Psoas muscle (tissue), 8 donors: ENCODE data around the gene ODC1. TPM values are rescaled to one million over a fixed set of nuclear protein-coding genes. Genes with fewer than 3 reads are reported as not detected.
A peak's percentile ranks its signal among the peaks of the same experiment; 100 is the strongest.

Experiments used
- ATAC-seq, 4 donors: fragments of 200-7000 bp; cut with Tn5 transposase; one replicate each; pipeline ENCODE4 v1.9.1; 2020; ENCODE audit warnings: moderate library complexity in 3 of 4, mild to moderate bottlenecking in 2 of 4
- DNase-seq, 2 donors: peaks; one replicate each; pipeline ENCODE4 v3.0.0-alpha.2; 2020
- H3K27ac ChIP-seq: fragments of 200-600 bp; one replicate; pipeline ENCODE4 v1.8.0; 2022
- H3K27me3 ChIP-seq, 3 donors: fragments of 200-600 bp in 1 of 3; one replicate each; pipeline versions ENCODE4 v1.6.1 to v1.8.0; 2013 to 2022; ENCODE audit warnings: low read length in 2 of 3, mild to moderate bottlenecking in 2 of 3, moderate library complexity in 1 of 3; ENCODE audit not compliant: insufficient read depth in 3 of 3
- H3K36me3 ChIP-seq, 2 donors: fragments of 200-600 bp in 1 of 2; one replicate each; pipeline versions ENCODE4 v1.6.1 to v1.8.0; 2013 to 2022; ENCODE audit warnings: low read depth in 1 of 2, mild to moderate bottlenecking in 1 of 2, moderate library complexity in 1 of 2; ENCODE audit not compliant: insufficient read depth in 1 of 2
- H3K4me1 ChIP-seq: fragments of 200-600 bp; one replicate; pipeline ENCODE4 v1.8.0; 2022
- H3K4me3 ChIP-seq: fragments of 200-600 bp; one replicate; pipeline ENCODE4 v1.8.0; 2022; ENCODE audit warnings: mild to moderate bottlenecking
- H3K9me3 ChIP-seq: fragments of 200-600 bp; one replicate; pipeline ENCODE4 v1.8.0; 2022
- WGBS, 3 donors: extraction: QIAGEN DNeasy Blood & Tissue Kit; methylation state at CpG; one replicate each; pipeline versions ENCODE4 v1.1.6 to v1.1.7; 2013; 5-methylcytosine and 5-hydroxymethylcytosine counted together
- intact Hi-C, 2 donors: fragments of 100-400 bp; cut with DNase I; formaldehyde crosslinking; loops; one replicate each; pipeline versions ENCODE4 v1.11.0 to v1.14.2; 2022
- polyA plus RNA-seq, 3 donors: library from polyadenylated mRNA; stranded (reverse); fragments of 200-250 nt; gene quantifications; one replicate each; pipeline ENCODE4 v1.2.3, GENCODE V29; 2013
- total RNA-seq, 4 donors: library from RNA; stranded (reverse); fragmentation: NEBNext Ultra II Directional in 2 of 4; extraction: Animal tissue kit (Norgen Biotek cat#: 25700) in 2 of 4; gene quantifications; one replicate each; pipeline versions ENCODE4 v1.2.1 to v1.2.4, GENCODE V29; 2021 to 2023
- TF ChIP-seq, protein P1 (sequence below): fragments of 200-600 bp; IDR thresholded peaks from one replicate; pipeline ENCODE4 v1.8.0; 2022; ENCODE audit warnings: antibody characterized with exemption
- donor health status: healthy with polysubstance abuse.
- donor health status: DM: no; HTN: no; CAD: no; lungs with moderate emphysema.
- donor health status: Bipolar disorder and iron deficiency.
- donor health status: healthy.
- donor health status: DM: yes; HTN: yes; CAD: no.
- donor health status: DM: no; HTN: no; CAD: no.
- donor health status: DM: no; HTN: no; CAD: no.
- donor health status: DM: yes; HTN: yes; CAD: no.

The ODC1 gene
- total and polyA plus RNA-seq, 7 donors = 56.8 to 226 (median 106) TPM

GRCh38 chr2:10428355-10428754 is 19.8 kb downstream of the ODC1 start:
- Histone ChIP-seq H3K27me3 (peaks cover 0 to 17% (median 5%) of the 10 kb centered on the region in 3 donors), H3K9me3 (no peaks in the 10 kb centered on the region), H3K4me1 (no peaks in the 10 kb centered on the region), H3K36me3 (peaks cover 0 to 4% of the 10 kb centered on the region in 2 donors), H3K27ac (no peak overlapping the region), H3K4me3 (no peak overlapping the region)
- WGBS, 3 donors = 78 to 88% (median 83%) methylated on average over 8 of the region's 8 CpGs
- peak in 1 of 2 donors; percentile 45 for DNase-seq
- no peak for ATAC-seq
- intact Hi-C loops = no loop called here
- TF ChIP-seq, protein P1, sequence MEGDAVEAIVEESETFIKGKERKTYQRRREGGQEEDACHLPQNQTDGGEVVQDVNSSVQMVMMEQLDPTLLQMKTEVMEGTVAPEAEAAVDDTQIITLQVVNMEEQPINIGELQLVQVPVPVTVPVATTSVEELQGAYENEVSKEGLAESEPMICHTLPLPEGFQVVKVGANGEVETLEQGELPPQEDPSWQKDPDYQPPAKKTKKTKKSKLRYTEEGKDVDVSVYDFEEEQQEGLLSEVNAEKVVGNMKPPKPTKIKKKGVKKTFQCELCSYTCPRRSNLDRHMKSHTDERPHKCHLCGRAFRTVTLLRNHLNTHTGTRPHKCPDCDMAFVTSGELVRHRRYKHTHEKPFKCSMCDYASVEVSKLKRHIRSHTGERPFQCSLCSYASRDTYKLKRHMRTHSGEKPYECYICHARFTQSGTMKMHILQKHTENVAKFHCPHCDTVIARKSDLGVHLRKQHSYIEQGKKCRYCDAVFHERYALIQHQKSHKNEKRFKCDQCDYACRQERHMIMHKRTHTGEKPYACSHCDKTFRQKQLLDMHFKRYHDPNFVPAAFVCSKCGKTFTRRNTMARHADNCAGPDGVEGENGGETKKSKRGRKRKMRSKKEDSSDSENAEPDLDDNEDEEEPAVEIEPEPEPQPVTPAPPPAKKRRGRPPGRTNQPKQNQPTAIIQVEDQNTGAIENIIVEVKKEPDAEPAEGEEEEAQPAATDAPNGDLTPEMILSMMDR = no peak

GRCh38 chr2:10427618-10427949 is 20.5 kb downstream of the ODC1 start:
- H3K9me3 ChIP-seq = no peaks in the 10 kb centered on the region
- intact Hi-C loops = no loop called here
- WGBS, 3 donors = 48 to 69% (median 57%) methylated on average over 17 of the region's 17 CpGs
- peaks cover 0 to 4% of the 10 kb centered on the region in 2 donors for H3K36me3 ChIP-seq
- TF ChIP-seq, protein P1 = no peak
- peaks cover 0 to 17% (median 5%) of the 10 kb centered on the region in 3 donors for H3K27me3 ChIP-seq
- DNase-seq (no peak), ATAC-seq (no peak)
- no peak overlapping the region for H3K4me3 ChIP-seq
- H3K4me1 ChIP-seq = no peaks in the 10 kb centered on the region
- H3K27ac ChIP-seq = no peak overlapping the region

GRCh38 chr2:10426726-10427617 is 21.2 kb downstream of the ODC1 start:
- peaks cover 0 to 4% of the 10 kb centered on the region in 2 donors for H3K36me3 ChIP-seq
- TF ChIP-seq, protein P1 = no peak
- H3K4me1 ChIP-seq = no peaks in the 10 kb centered on the region
- no peak for ATAC-seq
- peaks cover 0 to 11% (median 7%) of the 10 kb centered on the region in 3 donors for H3K27me3 ChIP-seq
- H3K9me3 ChIP-seq = no peaks in the 10 kb centered on the region
- 88 to 89% (median 89%) methylated on average over 39 to 40 of the region's 40 CpGs for WGBS, 3 donors
- intact Hi-C loops = no loop called here
- DNase-seq = no peak
- H3K4me3 ChIP-seq = no peak overlapping the region
- no peak overlapping the region for H3K27ac ChIP-seq

- peak in 1 of 4 donors; percentile 4 for ATAC-seq
- H3K4me1 ChIP-seq = no peaks in the 10 kb centered on the region
- TF ChIP-seq, protein P1 = no peak
- intact Hi-C loops = no loop called here
- H3K9me3 ChIP-seq = no peaks in the 10 kb centered on the region
- no peak overlapping the region for H3K27ac ChIP-seq
- 72 to 89% (median 83%) methylated on average over 10 of the region's 10 CpGs for WGBS, 3 donors
- no peak overlapping the region for H3K4me3 ChIP-seq
- peaks cover 0 to 2% (median 0%) of the 10 kb centered on the region in 3 donors for H3K27me3 ChIP-seq
- no peak for DNase-seq
- peaks cover 0 to 4% of the 10 kb centered on the region in 2 donors for H3K36me3 ChIP-seq
Measured at GRCh38 chr2:10425699-10426098, 22.4 kb downstream of the ODC1 start.
